ENCODE data around the gene LRFN4.

The LRFN4 gene

DNA sequence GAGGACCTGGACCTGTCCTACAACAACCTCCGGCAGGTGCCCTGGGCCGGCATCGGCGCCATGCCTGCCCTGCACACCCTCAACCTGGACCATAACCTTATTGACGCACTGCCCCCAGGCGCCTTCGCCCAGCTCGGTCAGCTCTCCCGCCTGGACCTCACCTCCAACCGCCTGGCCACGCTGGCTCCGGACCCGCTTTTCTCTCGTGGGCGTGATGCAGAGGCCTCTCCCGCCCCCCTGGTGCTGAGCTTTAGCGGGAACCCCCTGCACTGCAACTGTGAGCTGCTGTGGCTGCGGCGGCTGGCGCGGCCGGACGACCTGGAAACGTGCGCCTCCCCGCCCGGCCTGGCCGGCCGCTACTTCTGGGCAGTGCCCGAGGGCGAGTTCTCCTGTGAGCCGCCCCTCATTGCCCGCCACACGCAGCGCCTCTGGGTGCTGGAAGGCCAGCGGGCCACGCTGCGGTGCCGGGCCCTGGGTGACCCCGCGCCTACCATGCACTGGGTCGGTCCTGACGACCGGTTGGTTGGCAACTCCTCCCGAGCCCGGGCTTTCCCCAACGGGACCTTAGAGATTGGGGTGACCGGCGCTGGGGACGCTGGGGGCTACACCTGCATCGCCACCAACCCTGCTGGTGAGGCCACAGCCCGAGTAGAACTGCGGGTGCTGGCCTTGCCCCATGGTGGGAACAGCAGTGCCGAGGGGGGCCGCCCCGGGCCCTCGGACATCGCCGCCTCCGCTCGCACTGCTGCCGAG, 1.5 kb downstream of the LRFN4 start:
- no peak for DNase-seq (ENCODE audit: low read depth in 4 of 4, low spot score in 1 of 4)

DNA sequence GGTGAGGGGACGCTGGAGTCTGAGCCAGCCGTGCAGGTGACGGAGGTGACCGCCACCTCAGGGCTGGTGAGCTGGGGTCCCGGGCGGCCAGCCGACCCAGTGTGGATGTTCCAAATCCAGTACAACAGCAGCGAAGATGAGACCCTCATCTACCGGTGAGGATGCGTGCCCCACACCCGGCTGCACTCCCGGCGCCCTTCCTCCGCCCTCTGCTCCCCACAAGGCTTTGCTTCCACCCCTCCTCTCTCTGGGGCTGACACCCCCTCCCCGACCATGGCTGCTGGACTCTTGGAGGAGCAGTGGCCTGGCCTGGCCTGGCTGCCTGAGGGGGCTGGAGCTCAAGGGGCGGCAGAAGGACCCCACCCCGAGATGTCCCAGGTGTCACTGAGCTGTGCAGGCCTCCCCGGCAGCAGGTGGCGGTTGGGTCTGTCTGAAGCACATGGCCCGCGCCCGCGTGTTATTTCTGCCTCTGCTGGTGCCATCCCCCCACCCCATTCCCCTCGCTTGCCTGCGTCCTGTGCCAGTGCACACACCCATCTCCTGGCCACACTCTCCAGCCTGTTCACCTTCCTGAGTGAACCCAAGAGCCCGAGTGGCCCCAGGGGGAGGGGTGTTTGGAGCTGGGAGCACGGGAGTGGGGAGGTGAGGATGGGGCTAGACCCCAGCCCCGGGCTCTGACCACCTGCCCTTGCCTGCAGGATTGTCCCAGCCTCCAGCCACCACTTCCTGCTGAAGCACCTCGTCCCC, 2.2 kb downstream of the LRFN4 start:
- no peak for DNase-seq (ENCODE audit: low read depth in 4 of 4, low spot score in 1 of 4)

DNA sequence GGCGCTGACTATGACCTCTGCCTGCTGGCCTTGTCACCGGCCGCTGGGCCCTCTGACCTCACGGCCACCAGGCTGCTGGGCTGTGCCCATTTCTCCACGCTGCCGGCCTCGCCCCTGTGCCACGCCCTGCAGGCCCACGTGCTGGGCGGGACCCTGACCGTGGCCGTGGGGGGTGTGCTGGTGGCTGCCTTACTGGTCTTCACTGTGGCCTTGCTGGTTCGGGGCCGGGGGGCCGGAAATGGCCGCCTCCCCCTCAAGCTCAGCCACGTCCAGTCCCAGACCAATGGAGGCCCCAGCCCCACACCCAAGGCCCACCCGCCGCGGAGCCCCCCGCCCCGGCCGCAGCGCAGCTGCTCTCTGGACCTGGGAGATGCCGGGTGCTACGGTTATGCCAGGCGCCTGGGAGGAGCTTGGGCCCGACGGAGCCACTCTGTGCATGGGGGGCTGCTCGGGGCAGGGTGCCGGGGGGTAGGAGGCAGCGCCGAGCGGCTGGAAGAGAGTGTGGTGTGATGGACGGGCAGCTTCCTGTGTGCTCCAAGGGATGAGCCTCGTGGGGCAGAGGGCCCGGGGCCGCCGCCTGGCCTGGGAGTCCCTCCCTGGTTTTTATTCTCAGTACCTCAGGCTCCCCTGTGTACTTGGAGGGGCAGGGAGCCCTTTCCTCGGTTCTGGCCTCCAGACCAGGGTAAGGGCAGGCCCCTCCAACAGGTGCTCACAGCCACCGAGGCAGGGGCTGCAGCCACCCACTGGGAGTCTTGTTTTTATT, 3.0 kb downstream of the LRFN4 start:
- DNase-seq (ENCODE audit: low read depth in 4 of 4, low spot score in 1 of 4): no peak

DNA sequence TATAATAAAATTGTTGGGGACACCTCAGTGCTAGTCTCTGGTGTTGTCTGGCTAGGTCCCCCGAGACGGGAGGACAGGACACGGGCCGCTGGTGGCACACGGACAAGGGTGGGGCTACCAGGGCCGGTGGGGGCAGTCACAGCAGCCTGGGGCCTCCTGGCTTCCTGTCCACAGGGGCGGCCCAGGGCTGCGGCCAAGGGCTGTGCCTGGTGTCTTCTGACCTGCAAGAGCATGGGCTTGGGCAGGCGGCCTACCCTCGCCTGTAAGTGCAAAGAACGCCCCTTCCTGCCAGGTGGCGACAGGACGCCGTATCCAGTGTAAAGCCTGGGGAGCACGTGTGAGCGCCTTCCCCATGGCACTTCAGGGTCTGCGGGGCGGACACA, 3.6 kb downstream of the LRFN4 start:
- DNase-seq (ENCODE audit: low read depth in 4 of 4, low spot score in 1 of 4): no peak

DNA sequence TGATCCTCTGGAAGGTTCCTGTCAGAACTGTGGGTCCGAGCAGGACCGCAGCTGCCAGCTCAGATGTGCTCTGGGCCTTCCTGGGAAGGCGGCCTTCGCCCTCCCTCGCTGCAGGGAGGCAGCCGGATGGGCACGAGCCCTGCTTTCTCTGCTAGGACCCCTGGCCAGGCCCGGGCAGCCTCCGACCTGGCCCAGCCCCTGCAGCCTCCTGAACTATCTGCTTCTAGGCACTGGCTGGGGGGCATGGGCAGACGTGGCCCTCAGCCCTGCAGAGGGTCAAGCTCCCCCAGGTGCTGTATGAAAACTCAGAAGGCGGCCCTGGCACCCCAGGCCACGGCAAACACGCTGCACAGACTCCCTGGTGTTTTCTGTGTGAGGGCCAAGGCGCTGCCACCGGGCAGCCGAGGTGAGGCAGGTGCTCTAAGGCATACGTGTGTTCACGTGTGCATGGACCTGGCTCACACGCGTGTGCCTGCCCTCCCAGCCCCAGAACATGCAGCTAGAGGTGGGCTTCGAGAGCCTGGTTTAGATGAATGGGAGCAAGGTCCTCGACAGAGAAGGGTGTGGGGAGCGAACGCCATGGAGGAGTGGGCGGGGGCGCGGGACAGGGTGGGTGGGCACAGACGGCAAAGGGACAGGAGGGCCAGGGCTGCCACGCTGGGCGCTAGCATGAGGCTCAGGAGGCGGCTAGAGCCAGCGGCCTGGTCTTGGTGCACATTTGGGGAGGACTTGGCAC, 4.3 kb downstream of the LRFN4 start:
- DNase-seq (ENCODE audit: low read depth in 4 of 4, low spot score in 1 of 4): no peak

DNA sequence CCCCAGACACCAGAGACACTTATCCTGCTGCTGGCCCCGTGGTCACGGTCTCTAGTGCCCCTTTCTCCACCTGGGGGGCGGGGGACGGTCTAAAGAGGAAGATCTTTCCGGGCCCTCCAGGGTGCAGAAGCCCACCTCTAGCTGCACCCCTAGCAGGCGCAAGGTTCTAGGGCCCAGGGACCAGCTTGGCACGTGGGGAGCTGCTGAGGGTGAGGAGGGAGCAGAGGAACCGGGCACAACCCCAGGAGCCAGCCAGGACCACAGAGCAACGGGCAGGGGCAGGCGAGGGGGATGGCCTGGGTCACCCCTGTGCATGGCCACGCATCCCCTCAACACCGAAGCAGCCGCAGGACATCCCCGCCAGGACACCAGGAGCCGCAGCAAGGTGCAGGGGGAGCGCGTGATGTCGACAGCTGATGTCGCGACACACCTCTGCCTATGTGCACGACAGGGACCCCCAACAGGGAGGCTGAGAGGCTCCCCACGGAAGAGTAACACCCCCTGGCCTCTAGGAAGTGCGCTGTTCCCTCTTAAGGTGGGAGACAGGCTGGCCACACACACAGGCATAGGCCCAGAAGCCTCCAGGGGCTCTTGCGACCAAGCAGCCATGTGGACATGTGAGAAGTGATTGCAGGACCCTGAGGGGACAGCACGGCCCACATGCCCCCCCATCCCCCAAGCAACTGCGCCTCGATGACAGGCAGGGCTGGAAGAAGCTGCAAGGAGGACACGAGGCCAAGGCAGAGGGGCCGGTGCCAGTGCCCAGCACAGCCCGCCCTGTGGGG, 5.1 kb downstream of the LRFN4 start:
- DNase-seq (ENCODE audit: low read depth in 4 of 4, low spot score in 1 of 4): no peak

DNA sequence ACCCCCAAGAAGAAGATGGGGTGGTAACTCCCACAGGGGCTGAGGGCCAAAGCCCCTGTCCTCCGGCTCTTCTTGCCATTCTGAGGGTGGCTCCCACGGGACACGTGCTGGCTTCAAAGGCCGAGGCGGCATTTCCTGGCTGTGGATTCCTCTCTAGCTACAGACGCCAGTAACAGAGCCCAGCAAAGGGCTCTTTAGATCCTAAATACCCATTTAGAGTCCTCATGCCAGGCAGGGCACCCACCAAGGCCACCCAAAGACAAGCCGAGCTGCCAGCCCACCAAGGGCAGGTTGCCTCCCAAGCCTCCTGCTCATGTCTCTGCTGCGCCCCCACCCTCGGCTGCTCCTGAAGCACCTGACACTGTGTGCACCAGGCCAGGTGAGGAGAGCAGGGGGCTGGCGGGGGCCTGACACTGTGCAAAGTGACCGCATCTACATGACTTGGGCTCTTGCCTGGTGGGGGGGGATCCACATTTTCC, 5.7 kb downstream of the LRFN4 start:
- DNase-seq (ENCODE audit: low read depth in 4 of 4, low spot score in 1 of 4): no peak

DNA sequence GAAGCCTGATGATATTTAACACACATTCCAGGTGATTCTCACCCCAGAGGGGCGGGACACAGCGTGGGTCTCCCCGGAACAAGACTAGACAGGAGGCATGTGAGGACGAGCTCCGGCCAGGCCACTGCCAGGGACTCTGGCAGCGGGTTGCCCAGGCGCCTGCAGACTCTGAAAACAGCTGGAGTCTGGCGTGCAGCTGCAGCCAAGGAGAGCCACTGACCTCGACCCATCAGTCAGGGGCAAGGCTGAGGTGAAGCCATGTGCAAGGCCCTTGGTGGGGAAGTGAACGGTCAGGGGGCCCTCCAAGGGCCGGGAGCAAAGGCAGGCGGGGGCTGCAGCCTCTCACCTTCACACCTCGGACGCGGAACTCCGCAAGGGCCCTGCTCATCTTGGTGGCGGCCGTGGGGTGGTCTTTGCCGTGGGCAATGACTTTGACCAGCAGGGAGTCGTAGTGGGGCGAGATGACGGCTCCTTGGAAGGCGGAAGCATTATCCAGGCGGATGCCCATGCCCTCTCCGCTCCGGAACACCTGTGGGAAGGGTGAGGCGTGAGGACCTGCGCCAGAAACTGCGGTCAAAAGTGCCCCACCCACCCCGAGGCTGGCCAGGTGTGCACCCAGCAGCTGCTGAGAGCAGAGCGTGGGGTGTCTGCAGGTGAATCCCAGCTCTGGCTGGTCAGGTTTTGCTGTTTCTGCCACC, 6.7 kb downstream of the LRFN4 start:
- DNase-seq (ENCODE audit: low read depth in 4 of 4, low spot score in 1 of 4): no peak

DNA sequence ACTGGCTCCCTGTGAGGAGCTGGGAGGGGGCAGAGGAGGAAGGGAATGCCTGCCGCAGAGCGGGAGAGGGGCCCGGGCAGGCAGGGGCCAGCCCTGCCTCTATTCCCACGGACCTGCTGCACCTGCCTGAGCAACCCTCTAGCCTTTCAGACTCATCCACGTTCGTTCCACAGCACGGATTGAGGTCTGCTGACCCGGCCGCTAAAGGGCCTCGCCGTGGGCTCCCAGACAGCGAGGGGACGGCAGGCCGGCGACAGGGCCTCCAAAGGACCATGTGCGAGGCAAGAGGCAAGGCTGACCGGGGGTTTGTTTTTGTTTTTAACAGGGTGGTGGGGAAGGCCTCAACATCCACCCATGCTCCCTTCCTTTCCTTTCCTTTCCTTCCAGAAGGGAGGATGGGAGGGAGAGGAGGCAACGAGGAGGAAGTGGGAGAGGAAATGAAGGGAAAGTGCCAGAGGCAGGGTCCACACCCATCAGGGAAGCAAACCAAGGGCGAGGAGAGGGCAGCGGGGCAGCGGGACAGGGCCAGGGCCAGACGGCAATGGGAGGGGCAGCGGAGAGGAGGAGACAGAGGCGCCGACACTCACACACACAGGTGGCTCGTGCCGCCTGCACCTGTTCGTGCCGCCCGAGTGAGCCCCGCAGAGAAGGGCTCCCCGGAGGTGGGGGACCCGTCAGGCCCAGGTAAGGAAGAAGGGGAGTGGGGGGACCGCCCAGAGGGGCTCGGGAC, 7.5 kb downstream of the LRFN4 start:
- no peak for DNase-seq (ENCODE audit: low read depth in 4 of 4, low spot score in 1 of 4)

DNA sequence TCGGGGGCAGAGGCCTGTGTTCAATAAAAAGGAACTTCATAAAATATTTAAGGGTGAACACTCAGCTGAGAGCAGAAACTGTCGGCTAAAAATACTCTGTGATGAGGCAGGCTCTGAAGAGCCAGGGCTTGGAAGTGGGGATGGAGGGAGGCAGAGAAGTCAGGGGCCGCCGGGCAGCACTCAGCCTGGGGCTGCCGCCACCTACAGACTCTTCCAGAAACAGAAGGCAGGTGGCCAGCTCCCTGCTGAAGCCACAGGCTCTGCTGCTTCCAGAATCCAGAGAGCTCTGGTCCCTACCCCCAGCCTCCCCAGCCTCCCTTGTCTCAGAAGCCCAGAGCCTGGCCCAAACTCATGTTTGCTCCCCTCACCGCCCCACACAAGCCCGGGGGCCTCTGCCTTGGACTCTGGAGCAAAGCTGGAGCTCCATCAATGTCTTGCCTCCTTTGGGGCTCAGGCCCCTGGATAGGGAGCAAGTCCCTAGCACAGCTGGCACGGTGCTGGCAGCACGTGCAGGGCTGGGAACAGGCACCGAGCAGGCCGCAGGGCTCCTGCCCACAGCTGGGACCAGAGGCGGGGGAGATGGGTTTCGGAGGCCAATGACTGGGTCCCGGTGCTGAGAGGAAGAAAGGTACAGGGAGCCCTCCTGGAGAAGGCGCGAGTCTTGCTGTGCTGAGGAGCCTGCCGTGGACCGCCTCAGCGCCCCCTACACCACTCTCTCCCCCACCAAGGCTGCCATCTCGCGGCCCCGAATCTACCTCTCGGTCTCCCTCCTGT, 8.2 kb downstream of the LRFN4 start:
- DNase-seq (ENCODE audit: low read depth in 4 of 4, low spot score in 1 of 4): no peak

DNA sequence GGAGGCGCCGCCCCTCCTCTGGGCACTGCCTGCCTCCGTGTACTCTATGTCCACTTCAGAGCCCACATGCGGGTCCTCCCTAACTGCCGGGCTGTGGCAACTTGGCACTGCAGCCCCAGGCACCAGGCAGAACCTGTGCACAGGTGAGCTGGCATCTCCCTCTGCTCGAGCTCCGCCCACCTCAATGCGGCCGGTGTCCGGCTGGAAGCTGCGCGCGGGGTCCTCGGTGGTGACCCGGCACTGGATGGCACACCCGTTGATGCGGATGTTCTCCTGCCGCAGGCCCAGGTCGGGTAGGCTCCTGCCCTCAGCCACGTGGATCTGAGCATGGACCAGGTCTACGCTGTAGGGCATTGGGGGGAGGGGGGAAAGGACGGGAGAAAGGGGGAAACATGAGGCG, 9.1 kb downstream of the LRFN4 start:
- DNase-seq (ENCODE audit: low read depth in 4 of 4, low spot score in 1 of 4): no peak

DNA sequence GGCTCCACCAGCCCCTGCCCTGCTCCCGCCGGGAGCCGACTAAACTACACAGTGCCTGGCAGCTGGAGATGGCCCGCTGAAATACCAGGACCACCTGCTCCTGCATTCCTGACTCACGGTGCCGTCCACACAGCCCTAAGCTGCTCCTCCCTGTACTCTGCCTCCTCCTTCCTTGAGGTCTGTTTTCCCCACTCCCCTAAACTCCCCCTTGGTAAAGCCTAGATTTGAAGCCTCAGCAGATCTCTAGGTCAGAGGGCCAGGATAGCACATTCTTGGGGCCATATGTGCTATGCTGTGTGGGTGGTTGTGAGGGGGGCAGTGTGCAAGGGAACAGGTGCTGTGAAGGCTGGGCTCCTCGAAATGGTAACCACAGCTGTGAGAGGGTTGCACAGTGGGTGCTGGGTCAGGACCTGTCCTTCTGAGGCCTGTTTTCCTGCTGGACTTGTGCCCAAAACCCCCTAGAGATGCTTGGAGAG, 9.7 kb downstream of the LRFN4 start:
- no peak for DNase-seq (ENCODE audit: low read depth in 4 of 4, low spot score in 1 of 4)

DNA sequence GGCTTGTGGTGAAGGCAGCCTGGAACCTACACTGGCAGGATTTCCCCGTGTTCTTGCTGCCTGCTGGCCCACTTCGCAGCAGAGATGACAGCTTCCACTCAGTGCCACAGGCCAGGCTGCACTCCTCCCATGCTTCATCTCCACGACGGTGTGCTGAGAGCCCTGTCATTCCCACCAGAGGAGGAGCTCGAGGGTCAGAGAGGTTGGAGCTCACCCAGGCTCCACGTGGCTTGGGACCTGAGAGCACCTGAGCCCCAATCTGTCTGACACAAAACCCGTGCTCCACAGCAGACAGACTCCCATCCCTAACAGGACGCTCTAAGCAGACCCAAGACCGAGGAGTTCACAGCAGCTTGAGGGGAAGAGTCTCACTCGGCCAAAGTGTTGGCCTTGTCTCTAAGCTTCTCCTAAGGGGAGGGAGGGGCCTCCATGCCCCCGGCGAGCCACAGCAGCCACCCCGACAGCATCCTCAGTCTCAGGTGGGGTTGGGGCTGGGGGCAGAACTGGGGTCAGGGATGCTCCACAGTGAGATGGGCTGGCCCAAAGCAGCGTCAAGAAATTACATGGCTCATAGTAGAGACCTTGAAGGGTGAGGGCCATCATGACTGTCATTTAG, 10.7 kb downstream of the LRFN4 start:
- DNase-seq (ENCODE audit: low read depth in 4 of 4, low spot score in 1 of 4): no peak

DNA sequence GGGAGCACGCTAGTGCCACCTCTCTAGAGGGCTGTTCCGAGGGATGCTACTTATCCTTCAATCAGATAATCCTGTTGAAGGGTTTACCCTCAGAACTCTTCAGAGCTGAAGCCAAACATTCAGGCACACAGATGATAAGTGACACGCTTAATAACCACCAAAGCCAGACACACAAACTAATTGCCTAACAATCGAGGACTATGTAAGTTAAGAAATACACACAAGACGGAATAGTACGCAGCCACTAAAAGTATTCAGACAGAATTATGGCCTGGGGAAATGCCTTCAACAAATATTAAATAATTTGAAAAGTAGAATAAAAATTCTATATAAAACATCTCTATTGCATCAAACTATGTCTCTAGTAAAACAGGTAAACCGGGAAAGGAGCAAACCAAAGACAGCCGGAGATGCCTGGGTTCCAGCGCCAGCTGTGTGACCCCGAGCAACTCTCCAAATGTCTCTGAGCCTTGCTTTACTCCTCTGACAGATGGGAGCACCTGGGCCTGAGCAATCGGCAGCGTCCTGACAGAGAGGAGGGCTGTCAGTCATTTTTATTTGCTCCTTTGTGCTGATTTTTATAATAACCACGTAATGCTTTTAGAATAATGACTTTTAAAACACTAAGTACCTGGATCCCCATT, 11.3 kb downstream of the LRFN4 start:
- DNase-seq (ENCODE audit: low read depth in 4 of 4, low spot score in 1 of 4): no peak

DNA sequence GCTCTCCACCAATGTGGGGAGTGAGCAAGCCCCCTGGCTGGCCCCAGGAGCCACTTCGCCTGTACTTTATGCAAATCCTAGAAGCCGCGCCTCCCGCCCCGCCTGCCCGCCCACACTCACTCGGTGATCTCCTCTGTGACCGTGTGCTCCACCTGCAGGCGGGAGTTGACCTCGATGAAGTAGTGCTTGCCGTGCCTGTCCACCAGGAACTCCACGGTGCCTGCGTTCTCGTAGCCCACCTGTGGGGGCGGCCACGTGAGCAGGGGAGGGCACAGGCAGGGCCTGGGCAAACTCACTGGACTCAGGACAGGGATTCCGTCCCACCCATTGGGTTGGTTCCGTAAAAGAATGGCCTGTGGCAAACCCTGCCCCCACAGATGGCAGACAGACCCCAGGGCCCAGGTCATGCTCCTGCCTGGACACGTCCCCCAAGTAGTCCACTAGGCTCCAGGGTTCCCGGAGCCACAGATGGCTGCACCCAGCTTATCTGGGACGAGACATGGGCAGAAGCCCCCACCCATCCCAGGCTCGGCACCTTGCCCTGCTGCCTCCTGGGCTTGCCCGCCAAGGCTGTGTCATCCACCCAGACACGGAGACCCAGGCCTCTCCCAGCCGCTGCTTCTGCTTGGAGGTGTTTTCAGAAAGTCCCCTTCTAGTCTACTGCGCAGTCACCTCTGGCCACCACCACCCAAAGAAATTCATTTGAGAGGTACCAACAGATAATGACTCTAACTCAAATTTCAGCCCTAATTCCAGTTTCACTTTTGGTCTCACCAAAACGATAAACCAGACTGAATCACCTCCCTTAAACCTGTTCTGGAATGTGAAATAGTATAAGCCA, 12.1 kb downstream of the LRFN4 start:
- peak; percentile 51 to 70 (median 61) for DNase-seq (ENCODE audit: low read depth in 4 of 4, low spot score in 1 of 4)

DNA sequence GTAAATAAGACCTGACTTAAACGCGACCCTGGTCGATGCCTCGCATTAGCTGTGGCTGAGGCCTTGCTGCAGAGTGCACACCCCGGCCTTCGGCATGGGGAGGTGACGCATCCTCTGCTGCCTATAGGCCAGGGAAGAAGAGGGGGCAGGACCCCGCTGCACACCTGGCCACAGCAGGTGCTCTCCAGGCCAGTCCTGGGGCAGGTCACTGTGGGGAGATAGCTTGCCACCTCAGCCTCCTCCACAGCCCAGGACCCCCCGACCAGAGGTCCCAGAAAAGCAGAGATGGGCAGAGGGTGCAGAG, 12.7 kb downstream of the LRFN4 start:
- no peak for DNase-seq (ENCODE audit: low read depth in 4 of 4, low spot score in 1 of 4)

DNA sequence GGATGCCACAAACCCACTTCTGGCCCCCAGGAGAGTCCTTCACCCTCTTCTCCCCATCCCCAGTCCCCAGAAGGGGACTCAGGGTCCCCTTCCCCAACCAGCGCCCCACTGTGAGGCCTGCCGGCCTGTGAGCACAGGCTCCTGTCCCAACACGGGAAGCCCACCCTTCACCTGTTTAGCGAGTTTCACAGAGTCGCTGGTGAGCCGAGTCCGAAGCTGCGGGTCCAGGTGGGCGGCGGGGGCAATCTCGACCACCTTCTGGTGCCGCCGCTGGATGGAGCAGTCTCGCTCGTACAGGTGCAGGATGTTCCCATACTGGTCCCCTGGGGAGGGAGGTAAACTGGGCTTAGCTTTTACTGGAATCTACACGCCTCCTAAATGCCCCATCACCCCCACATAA, 13.3 kb downstream of the LRFN4 start:
- no peak for DNase-seq (ENCODE audit: low read depth in 4 of 4, low spot score in 1 of 4)
